Measurements from ENCODE around the gene NTRK2. TPM values are rescaled to one million over a fixed set of nuclear protein-coding genes. Genes with fewer than 3 reads are reported as not detected.

NTRK2 gene
- total RNA-seq, 1 donor from 2014 or later, result 65.0 TPM

DNA sequence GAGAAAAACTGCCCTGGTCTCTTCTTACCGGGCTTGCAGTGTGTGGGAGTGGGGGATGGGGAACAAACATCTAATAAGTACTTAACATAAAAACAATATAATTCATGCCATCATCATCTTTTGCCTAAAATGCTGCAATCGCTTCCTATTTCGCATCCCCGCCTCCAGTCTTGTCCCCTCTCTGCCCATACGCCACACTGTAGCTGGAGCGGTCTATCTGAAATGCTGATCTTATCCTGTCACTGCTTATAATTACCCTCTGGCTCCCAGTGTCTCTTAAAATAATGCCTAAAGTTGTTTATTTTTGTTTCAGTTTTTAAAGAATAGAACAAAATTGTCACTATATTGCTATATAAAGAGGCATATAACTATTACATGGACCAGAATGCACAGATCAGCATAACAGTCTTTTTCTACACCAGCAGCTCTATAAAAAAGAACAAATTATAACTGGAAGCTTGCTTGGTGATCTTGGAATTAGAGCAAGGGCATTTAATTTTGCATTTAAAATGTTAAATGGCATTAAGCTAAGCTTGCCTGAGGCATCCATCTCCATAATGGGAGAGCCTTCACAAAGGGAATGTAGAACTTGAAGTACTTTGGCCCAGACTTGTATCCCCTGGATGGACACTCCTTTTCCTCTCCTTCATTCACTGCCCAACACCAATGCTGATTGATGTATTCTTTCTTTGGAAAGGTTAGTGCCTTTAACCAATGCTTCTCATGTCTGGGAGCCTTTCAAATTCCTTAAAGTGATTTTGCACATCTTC is 12.2 kb downstream of the NTRK2 start:
- peak overlapping the region; percentile 8 for H3K27ac Mint-ChIP-seq
- no peak overlapping the region for H3K4me3 Mint-ChIP-seq
- peaks cover 39% of the 10 kb centered on the region for H3K4me1 Mint-ChIP-seq
- TF ChIP-seq, protein P1, sequence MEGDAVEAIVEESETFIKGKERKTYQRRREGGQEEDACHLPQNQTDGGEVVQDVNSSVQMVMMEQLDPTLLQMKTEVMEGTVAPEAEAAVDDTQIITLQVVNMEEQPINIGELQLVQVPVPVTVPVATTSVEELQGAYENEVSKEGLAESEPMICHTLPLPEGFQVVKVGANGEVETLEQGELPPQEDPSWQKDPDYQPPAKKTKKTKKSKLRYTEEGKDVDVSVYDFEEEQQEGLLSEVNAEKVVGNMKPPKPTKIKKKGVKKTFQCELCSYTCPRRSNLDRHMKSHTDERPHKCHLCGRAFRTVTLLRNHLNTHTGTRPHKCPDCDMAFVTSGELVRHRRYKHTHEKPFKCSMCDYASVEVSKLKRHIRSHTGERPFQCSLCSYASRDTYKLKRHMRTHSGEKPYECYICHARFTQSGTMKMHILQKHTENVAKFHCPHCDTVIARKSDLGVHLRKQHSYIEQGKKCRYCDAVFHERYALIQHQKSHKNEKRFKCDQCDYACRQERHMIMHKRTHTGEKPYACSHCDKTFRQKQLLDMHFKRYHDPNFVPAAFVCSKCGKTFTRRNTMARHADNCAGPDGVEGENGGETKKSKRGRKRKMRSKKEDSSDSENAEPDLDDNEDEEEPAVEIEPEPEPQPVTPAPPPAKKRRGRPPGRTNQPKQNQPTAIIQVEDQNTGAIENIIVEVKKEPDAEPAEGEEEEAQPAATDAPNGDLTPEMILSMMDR (IDR thresholded peaks at IDR 0.05; ENCODE audit: unreplicated experiment), result no peak
- no peaks in the 10 kb centered on the region for H3K27me3 Mint-ChIP-seq (ENCODE audit: low read depth)
- H3K9me3 Mint-ChIP-seq, result no peaks in the 10 kb centered on the region
- H3K36me3 Mint-ChIP-seq, result peaks cover 9% of the 10 kb centered on the region
- DNase-seq (ENCODE audit: low spot score in 2 of 2, unreplicated experiment in 2 of 2), result no peak

DNA sequence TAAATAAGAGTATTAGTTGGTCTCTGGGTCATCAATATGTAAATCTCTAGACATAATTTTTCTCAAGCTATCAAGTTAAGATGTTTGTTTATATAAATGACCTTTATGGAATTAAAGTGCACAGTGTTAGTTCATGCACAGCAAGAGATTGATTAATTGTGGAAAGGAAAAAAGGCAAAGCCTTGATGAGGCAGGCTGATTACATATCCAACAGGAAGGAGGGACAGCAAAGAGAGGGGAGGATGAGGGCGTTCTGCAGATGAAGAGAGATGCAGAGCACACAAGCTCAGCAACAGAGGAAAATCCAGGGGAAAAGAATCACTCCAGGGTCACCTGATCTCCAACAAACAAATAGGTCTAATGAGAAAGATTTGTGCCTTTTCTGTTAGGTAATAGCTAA is 16.5 kb downstream of the NTRK2 start:
- no peak for DNase-seq (ENCODE audit: low spot score in 2 of 2, unreplicated experiment in 2 of 2)
- H3K27me3 Mint-ChIP-seq (ENCODE audit: low read depth), result no peaks in the 10 kb centered on the region
- no peak overlapping the region for H3K4me3 Mint-ChIP-seq
- H3K36me3 Mint-ChIP-seq, result peaks cover 4% of the 10 kb centered on the region
- TF ChIP-seq, protein P1 (IDR thresholded peaks at IDR 0.05; ENCODE audit: unreplicated experiment), result no peak
- no peaks in the 10 kb centered on the region for H3K9me3 Mint-ChIP-seq
- no peak overlapping the region for H3K27ac Mint-ChIP-seq
- H3K4me1 Mint-ChIP-seq, result peaks cover 42% of the 10 kb centered on the region

DNA sequence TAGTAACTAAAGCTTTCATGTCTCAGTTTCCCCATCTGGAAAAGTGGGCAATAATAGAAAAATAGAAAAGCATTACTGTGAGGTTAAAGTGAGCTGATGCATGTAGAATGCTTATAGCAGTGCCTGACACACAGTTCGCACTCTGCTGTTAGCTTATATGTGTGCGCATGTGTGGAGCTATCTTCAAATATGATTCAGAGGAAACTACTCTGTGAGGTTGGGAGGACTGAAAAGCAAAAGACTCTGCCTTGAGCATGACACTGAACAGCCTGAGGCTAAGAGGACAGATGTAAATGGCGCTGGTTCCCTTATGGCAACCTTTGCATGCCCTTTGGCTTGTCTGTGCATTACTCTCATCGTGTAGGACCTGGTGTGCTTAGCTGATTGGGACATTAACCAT is 19.4 kb downstream of the NTRK2 start:
- H3K27me3 Mint-ChIP-seq (ENCODE audit: low read depth), result no peaks in the 10 kb centered on the region
- no peak overlapping the region for H3K4me3 Mint-ChIP-seq
- TF ChIP-seq, protein P1 (IDR thresholded peaks at IDR 0.05; ENCODE audit: unreplicated experiment), result no peak
- H3K9me3 Mint-ChIP-seq, result no peaks in the 10 kb centered on the region
- H3K4me1 Mint-ChIP-seq, result peaks cover 33% of the 10 kb centered on the region
- no peak for DNase-seq (ENCODE audit: low spot score in 2 of 2, unreplicated experiment in 2 of 2)
- H3K27ac Mint-ChIP-seq, result no peak overlapping the region
- peaks cover 4% of the 10 kb centered on the region for H3K36me3 Mint-ChIP-seq

DNA sequence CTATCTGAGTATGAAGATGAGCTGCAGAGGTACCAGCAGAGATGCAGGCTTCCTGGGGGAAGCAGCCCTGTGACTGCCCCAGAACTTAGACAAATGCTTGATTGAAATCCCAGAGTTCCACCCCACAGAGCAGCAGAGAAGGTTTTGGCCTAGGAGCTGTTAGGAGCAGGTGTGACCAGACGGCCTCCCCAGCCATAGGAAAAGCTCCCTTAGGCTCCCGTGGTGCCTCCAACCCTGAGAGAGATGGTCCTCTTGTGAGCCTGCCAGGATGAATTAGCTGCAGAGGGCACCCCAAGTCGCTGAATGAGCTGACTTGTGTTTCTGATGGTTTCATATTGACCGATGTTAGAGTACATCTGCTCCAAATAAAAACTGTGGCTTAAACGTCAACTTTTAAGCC is 22.1 kb downstream of the NTRK2 start:
- no peaks in the 10 kb centered on the region for H3K36me3 Mint-ChIP-seq
- no peak overlapping the region for H3K4me3 Mint-ChIP-seq
- TF ChIP-seq, protein P1 (IDR thresholded peaks at IDR 0.05; ENCODE audit: unreplicated experiment), result no peak
- H3K27ac Mint-ChIP-seq, result no peak overlapping the region
- H3K9me3 Mint-ChIP-seq, result no peaks in the 10 kb centered on the region
- H3K27me3 Mint-ChIP-seq (ENCODE audit: low read depth), result no peaks in the 10 kb centered on the region
- peaks cover 26% of the 10 kb centered on the region for H3K4me1 Mint-ChIP-seq
- DNase-seq (ENCODE audit: low spot score in 2 of 2, unreplicated experiment in 2 of 2), result no peak

DNA sequence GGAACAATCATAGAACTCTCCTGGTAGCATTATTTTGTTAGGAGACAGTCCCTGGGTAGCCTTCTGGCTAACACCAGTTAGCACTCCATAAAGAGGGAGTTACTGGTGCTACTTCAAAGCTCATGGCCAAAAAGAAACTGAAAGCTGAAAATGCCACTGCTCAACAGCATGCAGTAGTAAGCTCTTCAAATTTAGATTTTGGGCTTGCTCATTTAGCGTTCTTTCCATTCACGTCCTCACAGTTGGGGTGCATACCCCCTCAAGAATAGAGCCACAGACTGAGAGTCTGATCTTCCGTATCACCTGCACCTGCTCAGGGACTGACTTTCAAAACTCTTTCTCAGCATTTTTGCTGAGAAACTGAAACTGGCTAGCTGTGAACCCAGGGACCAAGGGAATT is 24.7 kb downstream of the NTRK2 start:
- TF ChIP-seq, protein P1 (IDR thresholded peaks at IDR 0.05; ENCODE audit: unreplicated experiment), result no peak
- DNase-seq (ENCODE audit: low spot score in 2 of 2, unreplicated experiment in 2 of 2), result no peak
- Mint-ChIP-seq H3K36me3 (no peaks in the 10 kb centered on the region), H3K27ac (no peak overlapping the region), H3K4me3 (no peak overlapping the region), H3K27me3 (ENCODE audit: low read depth) (peaks cover 2% of the 10 kb centered on the region), H3K4me1 (peaks cover 17% of the 10 kb centered on the region), H3K9me3 (no peaks in the 10 kb centered on the region)
